IPS-20b (cell line): ENCODE results near the gene PIMREG.
A peak's percentile ranks its signal among the peaks of the same experiment; 100 is the strongest.
"Not testable (repeated sequence)": the region's sequence is repeated elsewhere in the genome, so short reads cannot be mapped to it uniquely, and the experiment has no call there.

ENCODE experiments used
- H3K27ac ChIP-seq: one replicate; pipeline ENCODE4 v1.5.1; 2013; ENCODE audit warnings: low read length
- H3K27me3 ChIP-seq: 2 replicates; pipeline ENCODE4 v1.6.1; 2013; ENCODE audit warnings: mild to moderate bottlenecking, low read length, inconsistent platforms; ENCODE audit not compliant: insufficient read depth
- H3K36me3 ChIP-seq: 2 replicates; pipeline ENCODE4 v1.6.1; 2013; ENCODE audit warnings: low read depth, mild to moderate bottlenecking, inconsistent platforms, low read length, moderate library complexity; ENCODE audit not compliant: insufficient read depth
- H3K4me1 ChIP-seq: 2 replicates; pipeline ENCODE4 v1.6.1; 2013; ENCODE audit warnings: mild to moderate bottlenecking, control low read depth, inconsistent platforms, low read length, moderate library complexity; ENCODE audit not compliant: insufficient read depth
- H3K4me3 ChIP-seq: 2 replicates; pipeline ENCODE4 v1.5.1; 2013; ENCODE audit warnings: mild to moderate bottlenecking, low read length, inconsistent platforms
- H3K9ac ChIP-seq: 2 replicates; pipeline ENCODE4 v1.6.1; 2013; ENCODE audit warnings: low read depth, mild to moderate bottlenecking, inconsistent platforms, low read length, moderate library complexity
- H3K9me3 ChIP-seq: 2 replicates; pipeline ENCODE4 v1.6.1; 2013; ENCODE audit warnings: mild to moderate bottlenecking, low read depth, low read length, inconsistent platforms; ENCODE audit not compliant: insufficient read depth

The PIMREG gene

GRCh38 chr17:6474906-6475305 is 30.7 kb downstream of the PIMREG start:
- peaks cover 9% of the 10 kb centered on the region for H3K4me1 ChIP-seq
- H3K9ac ChIP-seq = no peak overlapping the region
- H3K36me3 ChIP-seq = no peaks in the 10 kb centered on the region
- no peaks in the 10 kb centered on the region for H3K9me3 ChIP-seq
- no peaks in the 10 kb centered on the region for H3K27me3 ChIP-seq
- no peak overlapping the region for H3K27ac ChIP-seq
- no peak overlapping the region for H3K4me3 ChIP-seq

- no peak overlapping the region for H3K4me3 ChIP-seq
- peaks cover 12% of the 10 kb centered on the region for H3K4me1 ChIP-seq
- no peaks in the 10 kb centered on the region for H3K9me3 ChIP-seq
- H3K9ac ChIP-seq = no peak overlapping the region
- no peaks in the 10 kb centered on the region for H3K36me3 ChIP-seq
- no peak overlapping the region for H3K27ac ChIP-seq
- H3K27me3 ChIP-seq = no peaks in the 10 kb centered on the region
These were observed 31.2 kb downstream of the PIMREG start for GRCh38 chr17:6475411-6475810.

GRCh38 chr17:6476076-6476809 is 32.0 kb downstream of the PIMREG start:
- Histone ChIP-seq H3K9ac (no peak overlapping the region), H3K9me3 (no peaks in the 10 kb centered on the region), H3K4me1 (peaks cover 12% of the 10 kb centered on the region), H3K36me3 (no peaks in the 10 kb centered on the region), H3K27ac (no peak overlapping the region), H3K27me3 (no peaks in the 10 kb centered on the region), H3K4me3 (no peak overlapping the region)

GRCh38 chr17:6476810-6477179 is 32.5 kb downstream of the PIMREG start:
- Histone ChIP-seq H3K9ac (no peak overlapping the region), H3K27ac (no peak overlapping the region), H3K4me1 (peaks cover 10% of the 10 kb centered on the region), H3K9me3 (no peaks in the 10 kb centered on the region), H3K36me3 (no peaks in the 10 kb centered on the region), H3K4me3 (no peak overlapping the region), H3K27me3 (no peaks in the 10 kb centered on the region)

- Histone ChIP-seq H3K27ac (no peak overlapping the region), H3K36me3 (no peaks in the 10 kb centered on the region), H3K4me1 (peaks cover 5% of the 10 kb centered on the region; the same call in 1 of the 2 replicates), H3K27me3 (no peaks in the 10 kb centered on the region), H3K4me3 (no peak overlapping the region), H3K9ac (no peak overlapping the region), H3K9me3 (no peaks in the 10 kb centered on the region)
These were observed 33.7 kb downstream of the PIMREG start for GRCh38 chr17:6477831-6478383.

- Histone ChIP-seq H3K9me3 (no peaks in the 10 kb centered on the region), H3K36me3 (no peaks in the 10 kb centered on the region), H3K9ac (no peak overlapping the region), H3K27ac (no peak overlapping the region), H3K27me3 (no peaks in the 10 kb centered on the region), H3K4me1 (peaks cover 5% of the 10 kb centered on the region; the same call in 1 of the 2 replicates), H3K4me3 (no peak overlapping the region)
These were observed 34.2 kb downstream of the PIMREG start for GRCh38 chr17:6478486-6478885.

GRCh38 chr17:6479622-6480302 is 35.5 kb downstream of the PIMREG start:
- no peaks in the 10 kb centered on the region for H3K27me3 ChIP-seq
- peaks cover 5% of the 10 kb centered on the region; the same call in 1 of the 2 replicates for H3K4me1 ChIP-seq
- peak overlapping the region; percentile 36; the same call in 1 of the 2 replicates for H3K9ac ChIP-seq
- no peak overlapping the region for H3K27ac ChIP-seq
- H3K9me3 ChIP-seq = no peaks in the 10 kb centered on the region
- H3K36me3 ChIP-seq = no peaks in the 10 kb centered on the region
- no peak overlapping the region for H3K4me3 ChIP-seq

- H3K27me3 ChIP-seq = no peaks in the 10 kb centered on the region
- H3K9me3 ChIP-seq = no peaks in the 10 kb centered on the region
These were observed 36.0 kb downstream of the PIMREG start for GRCh38 chr17:6480303-6480675.

GRCh38 chr17:6482105-6482455 is 37.8 kb downstream of the PIMREG start:
- H3K9ac ChIP-seq = no peak overlapping the region
- H3K4me3 ChIP-seq = no peak overlapping the region
- no peaks in the 10 kb centered on the region for H3K27me3 ChIP-seq
- H3K9me3 ChIP-seq = no peaks in the 10 kb centered on the region
- H3K36me3 ChIP-seq = no peaks in the 10 kb centered on the region
- H3K4me1 ChIP-seq = peaks cover 3% of the 10 kb centered on the region; the same call in 1 of the 2 replicates
- H3K27ac ChIP-seq = no peak overlapping the region

More at GRCh38 chr17:6480303-6480675, 36.0 kb downstream of the PIMREG start:
- peaks cover 5% of the 10 kb centered on the region; the same call in 1 of the 2 replicates for H3K4me1 ChIP-seq
- no peaks in the 10 kb centered on the region for H3K36me3 ChIP-seq
- no peak overlapping the region for H3K27ac ChIP-seq
- peak overlapping the region; percentile 36; the same call in 1 of the 2 replicates for H3K9ac ChIP-seq
- no peak overlapping the region for H3K4me3 ChIP-seq

- H3K27me3 ChIP-seq, H3K9me3 ChIP-seq, H3K27ac ChIP-seq, H3K9ac ChIP-seq, H3K4me1 ChIP-seq, H3K36me3 ChIP-seq, H3K4me3 ChIP-seq: not testable (repeated sequence)
These were observed 38.5 kb downstream of the PIMREG start for GRCh38 chr17:6482796-6483195.

GRCh38 chr17:6483507-6483906 is 39.3 kb downstream of the PIMREG start:
- Histone ChIP-seq H3K9ac (no peak overlapping the region), H3K27me3 (no peaks in the 10 kb centered on the region), H3K9me3 (no peaks in the 10 kb centered on the region), H3K4me1 (peaks cover 11% of the 10 kb centered on the region), H3K4me3 (no peak overlapping the region), H3K36me3 (no peaks in the 10 kb centered on the region), H3K27ac (no peak overlapping the region)
